HG02852 (cell line): ENCODE data around the gene RNF151.
"Not testable (repeated sequence)": the region's sequence is repeated elsewhere in the genome, so short reads cannot be mapped to it uniquely, and the experiment has no call there.

Experiments
- ATAC-seq: cut with Tn5 transposase; IDR thresholded peaks from one replicate; pipeline ENCODE4 v1.9.1; 2021; ENCODE audit warnings: mild to moderate bottlenecking, moderate library complexity; ENCODE audit not compliant: unreplicated experiment

RNF151 gene

GRCh38 chr16:1958715-1959268 lies 7.9 kb upstream of the RNF151 start:
- ATAC-seq: no peak

- peak; percentile 68 for ATAC-seq
Observed at GRCh38 chr16:1959269-1960039, 7.2 kb upstream of the RNF151 start, which contains the start of gene NDUFB10. TSS of gene NDUFB10 (plus strand) at chr16:1959538. CDS start at chr16:1959625, 87 bp downstream.

GRCh38 chr16:1960665-1961630 lies 5.7 kb upstream of the RNF151 start:
- no peak for ATAC-seq

- ATAC-seq: no peak
Observed at GRCh38 chr16:1961651-1962067, 5.0 kb upstream of the RNF151 start.

- ATAC-seq: not testable (repeated sequence)
Observed at GRCh38 chr16:1962161-1963153, 4.2 kb upstream of the RNF151 start.

GRCh38 chr16:1963806-1964505 lies 2.7 kb upstream of the RNF151 start:
- ATAC-seq: peak; percentile 5

GRCh38 chr16:1964506-1965395 lies 1.9 kb upstream of the RNF151 start, which contains the start of gene RPS2:
TSS of gene RPS2 (minus strand) at chr16:1964826. CDS start at chr16:1964625, 201 bp downstream.
- ATAC-seq: peak; percentile 79

GRCh38 chr16:1965396-1966001 lies 1.2 kb upstream of the RNF151 start:
- ATAC-seq: no peak

GRCh38 chr16:1968146-1968953 lies 1.7 kb downstream of the RNF151 start:
- ATAC-seq: no peak

GRCh38 chr16:1971796-1972489 lies 5.3 kb downstream of the RNF151 start, which contains the start of gene TBL3:
TSS of gene TBL3 (plus strand) at chr16:1972053. CDS start at chr16:1972165, 112 bp downstream.
- ATAC-seq: peak; percentile 77

- no peak for ATAC-seq
Observed at GRCh38 chr16:1972490-1972877, 5.8 kb downstream of the RNF151 start.

- ATAC-seq: no peak
Observed at GRCh38 chr16:1973461-1974156, 7.0 kb downstream of the RNF151 start.

- ATAC-seq: no peak
Observed at GRCh38 chr16:1974157-1975070, 7.8 kb downstream of the RNF151 start.

- no peak for ATAC-seq
Observed at GRCh38 chr16:1975432-1976215, 9.0 kb downstream of the RNF151 start.
